GM12878 (cell line): ENCODE results near the gene COQ4. TPM values are rescaled to one million over a fixed set of nuclear protein-coding genes. Genes with fewer than 3 reads are reported as not detected.
A peak's percentile ranks its signal among the peaks of the same experiment; 100 is the strongest.

Source experiments
- ATAC-seq: fragments of 200-7000 bp; cut with Tn5 transposase; 3 replicates; pipeline ENCODE4 v1.9.1; 2020; ENCODE audit warnings: mild to moderate bottlenecking, moderate library complexity
- BruUV-seq: library from RNA; stranded (reverse); fragments of 400-500 nt; replicated peaks from 2 replicates; lab custom pipeline; 2021; lab: Mats Ljungman, UMichigan
- CTCF ChIA-PET: fragments of 300-600 bp; sonication (Branson Sonifier 250); formaldehyde crosslinking; extraction: SDS; loops from one replicate; lab custom pipeline; 2021; ENCODE audit warnings: inconsistent platforms; lab: Yijun Ruan, JAX
- POLR2A ChIA-PET: fragments of 350-600 bp; formaldehyde crosslinking; extraction: SDS; loops from one replicate; lab custom pipeline; 2021; ENCODE audit warnings: inconsistent platforms; lab: Charles Lee
- RAD21 ChIA-PET: fragments of 300-600 bp; sonication (Branson Sonifier 250); formaldehyde crosslinking; loops from one replicate; lab custom pipeline; 2023; ENCODE audit warnings: antibody characterized with exemption; ENCODE audit not compliant: unreplicated experiment; lab: Charles Lee
- SMC1A ChIA-PET: fragments of 300-600 bp; sonication (Branson Sonifier 250); formaldehyde crosslinking; loops from one replicate; lab custom pipeline; 2023; ENCODE audit not compliant: unreplicated experiment, uncharacterized antibody; lab: Charles Lee
- DNase-seq: peaks from one replicate; pipeline ENCODE4 v3.0.0-alpha.2; 2011; ENCODE audit warnings: low read depth, low spot score
- FAIRE-seq: peaks from 3 replicates; lab custom pipeline; 2011; peaks lifted over from hg19 to GRCh38; lab: Jason Lieb, UNC
- H2AFZ ChIP-seq: 2 replicates; pipeline ENCODE4 v1.6.0; 2011; ENCODE audit warnings: low read depth, low read length, control low read depth; ENCODE audit not compliant: control insufficient read depth
- H3K27ac ChIP-seq: 2 replicates; pipeline ENCODE4 v1.5.1; 2011; ENCODE audit warnings: control low read depth; ENCODE audit not compliant: control insufficient read depth, insufficient read depth
- H3K27me3 ChIP-seq, 2 experiments: replicated peaks in 1 of 2; 2 replicates each; pipeline versions ENCODE4 v1.6.0 to v1.6.1; 2011; ENCODE audit warnings: low read length in 1 of 2; ENCODE audit not compliant: control insufficient read depth in 2 of 2, insufficient read depth in 2 of 2
- H3K36me3 ChIP-seq, 2 experiments: 2 replicates each; pipeline ENCODE4 v1.5.1; 2011; ENCODE audit warnings: low read length in 1 of 2; ENCODE audit not compliant: control insufficient read depth in 2 of 2, insufficient read depth in 2 of 2
- H3K4me1 ChIP-seq: 2 replicates; pipeline ENCODE4 v1.6.1; 2011; ENCODE audit warnings: mild to moderate bottlenecking, low read length, moderate library complexity, mixed read lengths; ENCODE audit not compliant: control insufficient read depth, insufficient read depth
- H3K4me2 ChIP-seq: 2 replicates; pipeline ENCODE4 v1.6.0; 2011; ENCODE audit warnings: control low read depth; ENCODE audit not compliant: control insufficient read depth, insufficient read depth
- H3K4me3 ChIP-seq: fragments of 200-600 bp; sonication (generic); 2 replicates; pipeline ENCODE4 v1.5.1; 2016
- H3K79me2 ChIP-seq: 2 replicates; pipeline ENCODE4 v1.6.0; 2011; ENCODE audit warnings: low read length; ENCODE audit not compliant: control insufficient read depth, insufficient read depth
- H3K9ac ChIP-seq: 2 replicates; pipeline ENCODE4 v1.8.0; 2011; ENCODE audit warnings: low read length, control low read depth, mixed read lengths; ENCODE audit not compliant: control insufficient read depth, insufficient read depth
- H3K9me3 ChIP-seq: replicated peaks from 3 replicates; pipeline ENCODE4 v1.5.1; 2011; ENCODE audit warnings: mild to moderate bottlenecking, low read length; ENCODE audit not compliant: control insufficient read depth, insufficient read depth
- H4K20me1 ChIP-seq: 2 replicates; pipeline ENCODE4 v1.6.0; 2011; ENCODE audit not compliant: control insufficient read depth, insufficient read depth
- ATF3 ChIP-seq: IDR thresholded peaks from 2 replicates; pipeline ENCODE4 v1.6.1; 2011; ENCODE audit warnings: low read depth, mild to moderate bottlenecking, low read length, moderate library complexity, borderline replicate concordance; ENCODE audit errors: extremely low read depth
- ATF7 ChIP-seq: fragments of 450-650 bp; IDR thresholded peaks from 2 replicates; pipeline ENCODE4 v1.6.1; 2016; ENCODE audit warnings: low read depth, mild to moderate bottlenecking
- CREM ChIP-seq: IDR thresholded peaks from 2 replicates; pipeline ENCODE4 v1.6.1; 2014; ENCODE audit warnings: antibody characterized with exemption, low read depth
- HSF1 ChIP-seq: fragments of 150-350 bp; IDR thresholded peaks from 2 replicates; pipeline ENCODE4 v1.6.1; 2014; ENCODE audit warnings: mild to moderate bottlenecking, low read depth, low read length
- KDM1A ChIP-seq: fragments of 200-600 bp; sonication (generic); IDR thresholded peaks from 2 replicates; pipeline ENCODE4 v1.6.1; 2016; ENCODE audit warnings: borderline replicate concordance
- MEF2B ChIP-seq: fragments of 450-650 bp; IDR thresholded peaks from 2 replicates; pipeline ENCODE4 v1.6.1; 2018; ENCODE audit warnings: mild to moderate bottlenecking, moderate library complexity; ENCODE audit not compliant: partially characterized antibody, poor library complexity, severe bottlenecking
- NR2C2 ChIP-seq: IDR thresholded peaks from 2 replicates; pipeline ENCODE4 v1.6.1; 2011; ENCODE audit warnings: borderline replicate concordance, low read depth; ENCODE audit not compliant: control insufficient read depth, insufficient read length
- ZBTB11 ChIP-seq: fragments of 450-650 bp; formaldehyde crosslinking; IDR thresholded peaks from 2 replicates; pipeline ENCODE4 v1.5.0; 2022; ENCODE audit warnings: mild to moderate bottlenecking, missing genetic modification characterization
- in situ Hi-C: fragments of 300-500 bp; cut with MboI; formaldehyde crosslinking; loops from 9 replicates; pipeline ENCODE4 v1.14.3; 2018; ENCODE audit warnings: mixed read lengths
- intact Hi-C: fragments of 100-400 bp; cut with micrococcal nuclease; formaldehyde crosslinking; loops from one replicate; pipeline ENCODE4 v1.14.2; 2022; ENCODE audit not compliant: unreplicated experiment
- polyA plus RNA-seq, 11 experiments: library from polyadenylated mRNA; depleted of rRNA in 4 of 11; unstranded in 6 of 11; stranded (reverse) in 5 of 11; fragments of >200 nt; fragmentation: Nextera tagmentation in 4 of 11; fragmentation: Illumina TruSeq in 1 of 11; extraction: Ambion mirVana in 4 of 11; extraction: Trizol in 1 of 11; gene quantifications; 1 replicate in 1 of 11; 2 replicates in 10 of 11; pipeline versions ENCODE4 v1.2.1 to v1.2.3, GENCODE V29; 2011 to 2016; ENCODE audit warnings: inconsistent platforms in 2 of 11, missing spikeins in 2 of 11, low read depth in 1 of 11
- total RNA-seq, 4 experiments: library from RNA; depleted of rRNA in 3 of 4; stranded (reverse); fragments of >200 nt in 3 of 4; fragmentation: Illumina TruSeq in 1 of 4; extraction: Trizol in 1 of 4; gene quantifications; 2 replicates each; pipeline versions ENCODE4 v1.2.1 to v1.2.3, GENCODE V29; 2013 to 2021
- TF ChIP-seq, protein P1 (sequence below): fragments of 450-650 bp; IDR thresholded peaks from 2 replicates; pipeline ENCODE4 v1.6.1; 2017; ENCODE audit warnings: mild to moderate bottlenecking, moderate library complexity
- TF ChIP-seq, protein P2 (sequence below): fragments of 450-650 bp; IDR thresholded peaks from 2 replicates; pipeline ENCODE4 v1.6.1; 2017; ENCODE audit warnings: antibody characterized with exemption, mild to moderate bottlenecking, moderate library complexity

The COQ4 gene
- total and polyA plus RNA-seq, 10 of the 15 experiments (the other 5 are each of a cell fraction or from before 2014, with no cell fraction given), result 3.8 to 64.1 (median 38.6) TPM

DNA sequence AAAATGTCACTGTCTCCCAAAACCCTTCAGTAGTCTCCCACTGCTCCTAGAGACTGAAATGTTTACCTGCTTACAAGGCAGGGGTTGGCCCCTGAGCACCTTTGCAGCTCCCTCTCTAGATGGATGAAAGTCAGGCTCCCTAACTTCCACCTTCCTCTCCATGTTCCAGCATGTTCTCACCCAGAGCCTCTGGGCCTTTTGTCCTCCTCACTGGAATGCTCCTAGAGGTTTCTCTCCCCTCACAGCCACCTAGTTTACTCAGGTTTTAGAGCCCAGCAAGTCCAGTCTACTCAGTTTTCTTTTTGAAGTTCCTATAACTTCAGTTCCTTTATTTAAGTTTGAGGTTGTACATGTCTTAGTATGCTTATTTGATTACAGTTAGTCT is 47.7 kb downstream of the COQ4 start:
- intact Hi-C loops, result no loop called here
- no peak for TF ChIP-seq ATF7
- TF ChIP-seq ATF3, result no peak
- TF ChIP-seq NR2C2, result no peak
- no peak for TF ChIP-seq CREM
- TF ChIP-seq, protein P1, sequence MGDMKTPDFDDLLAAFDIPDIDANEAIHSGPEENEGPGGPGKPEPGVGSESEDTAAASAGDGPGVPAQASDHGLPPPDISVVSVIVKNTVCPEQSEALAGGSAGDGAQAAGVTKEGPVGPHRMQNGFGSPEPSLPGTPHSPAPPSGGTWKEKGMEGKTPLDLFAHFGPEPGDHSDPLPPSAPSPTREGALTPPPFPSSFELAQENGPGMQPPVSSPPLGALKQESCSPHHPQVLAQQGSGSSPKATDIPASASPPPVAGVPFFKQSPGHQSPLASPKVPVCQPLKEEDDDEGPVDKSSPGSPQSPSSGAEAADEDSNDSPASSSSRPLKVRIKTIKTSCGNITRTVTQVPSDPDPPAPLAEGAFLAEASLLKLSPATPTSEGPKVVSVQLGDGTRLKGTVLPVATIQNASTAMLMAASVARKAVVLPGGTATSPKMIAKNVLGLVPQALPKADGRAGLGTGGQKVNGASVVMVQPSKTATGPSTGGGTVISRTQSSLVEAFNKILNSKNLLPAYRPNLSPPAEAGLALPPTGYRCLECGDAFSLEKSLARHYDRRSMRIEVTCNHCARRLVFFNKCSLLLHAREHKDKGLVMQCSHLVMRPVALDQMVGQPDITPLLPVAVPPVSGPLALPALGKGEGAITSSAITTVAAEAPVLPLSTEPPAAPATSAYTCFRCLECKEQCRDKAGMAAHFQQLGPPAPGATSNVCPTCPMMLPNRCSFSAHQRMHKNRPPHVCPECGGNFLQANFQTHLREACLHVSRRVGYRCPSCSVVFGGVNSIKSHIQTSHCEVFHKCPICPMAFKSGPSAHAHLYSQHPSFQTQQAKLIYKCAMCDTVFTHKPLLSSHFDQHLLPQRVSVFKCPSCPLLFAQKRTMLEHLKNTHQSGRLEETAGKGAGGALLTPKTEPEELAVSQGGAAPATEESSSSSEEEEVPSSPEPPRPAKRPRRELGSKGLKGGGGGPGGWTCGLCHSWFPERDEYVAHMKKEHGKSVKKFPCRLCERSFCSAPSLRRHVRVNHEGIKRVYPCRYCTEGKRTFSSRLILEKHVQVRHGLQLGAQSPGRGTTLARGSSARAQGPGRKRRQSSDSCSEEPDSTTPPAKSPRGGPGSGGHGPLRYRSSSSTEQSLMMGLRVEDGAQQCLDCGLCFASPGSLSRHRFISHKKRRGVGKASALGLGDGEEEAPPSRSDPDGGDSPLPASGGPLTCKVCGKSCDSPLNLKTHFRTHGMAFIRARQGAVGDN, result no peak
- TF ChIP-seq KDM1A, result no peak
- no peak for TF ChIP-seq MEF2B
- no peak for TF ChIP-seq ZBTB11 (CRISPR knock-in tag)
- TF ChIP-seq, protein P2, sequence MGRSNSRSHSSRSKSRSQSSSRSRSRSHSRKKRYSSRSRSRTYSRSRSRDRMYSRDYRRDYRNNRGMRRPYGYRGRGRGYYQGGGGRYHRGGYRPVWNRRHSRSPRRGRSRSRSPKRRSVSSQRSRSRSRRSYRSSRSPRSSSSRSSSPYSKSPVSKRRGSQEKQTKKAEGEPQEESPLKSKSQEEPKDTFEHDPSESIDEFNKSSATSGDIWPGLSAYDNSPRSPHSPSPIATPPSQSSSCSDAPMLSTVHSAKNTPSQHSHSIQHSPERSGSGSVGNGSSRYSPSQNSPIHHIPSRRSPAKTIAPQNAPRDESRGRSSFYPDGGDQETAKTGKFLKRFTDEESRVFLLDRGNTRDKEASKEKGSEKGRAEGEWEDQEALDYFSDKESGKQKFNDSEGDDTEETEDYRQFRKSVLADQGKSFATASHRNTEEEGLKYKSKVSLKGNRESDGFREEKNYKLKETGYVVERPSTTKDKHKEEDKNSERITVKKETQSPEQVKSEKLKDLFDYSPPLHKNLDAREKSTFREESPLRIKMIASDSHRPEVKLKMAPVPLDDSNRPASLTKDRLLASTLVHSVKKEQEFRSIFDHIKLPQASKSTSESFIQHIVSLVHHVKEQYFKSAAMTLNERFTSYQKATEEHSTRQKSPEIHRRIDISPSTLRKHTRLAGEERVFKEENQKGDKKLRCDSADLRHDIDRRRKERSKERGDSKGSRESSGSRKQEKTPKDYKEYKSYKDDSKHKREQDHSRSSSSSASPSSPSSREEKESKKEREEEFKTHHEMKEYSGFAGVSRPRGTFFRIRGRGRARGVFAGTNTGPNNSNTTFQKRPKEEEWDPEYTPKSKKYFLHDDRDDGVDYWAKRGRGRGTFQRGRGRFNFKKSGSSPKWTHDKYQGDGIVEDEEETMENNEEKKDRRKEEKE, result no peak
- no peak for TF ChIP-seq HSF1

More for the DNA sequence above, 47.7 kb downstream of the COQ4 start:
- Histone ChIP-seq H3K9ac (peak overlapping the region; percentile 93), H2AFZ (peak overlapping the region; percentile 95), H3K9me3 (no peaks in the 10 kb centered on the region), H3K4me3 (peak overlapping the region; percentile 99), H3K27ac (peak overlapping the region; percentile 89), H3K4me1 (no peaks in the 10 kb centered on the region), H3K4me2 (peak overlapping the region; percentile 91), H4K20me1 (no peaks in the 10 kb centered on the region), H3K36me3 (no peaks in the 10 kb centered on the region; a peak in 1 of 4 replicates), H3K27me3 (no peaks in the 10 kb centered on the region), H3K79me2 (peaks cover 33% of the 10 kb centered on the region)
- in situ Hi-C loops, result no loop called here
- no peak for ATAC-seq
- ChIA-PET CTCF (interaction anchor here (0.7 to 4.0 kb wide), 6 partner anchors 9 to 560 kb away, joined by 3 to 61 read pairs (median 5); partner anchors contain the start of gene ENDOG), SMC1A (interaction anchor here (2.7 kb wide), 1 partner anchor 8 kb away, joined by 19 read pairs; no protein-coding TSS in a partner anchor), RAD21 (interaction anchor here (1.1 to 2.8 kb wide), 4 partner anchors 9 to 448 kb away, joined by 3 to 18 read pairs (median 7); partner anchors contain the start of genes CERCAM and ENDOG), POLR2A (interaction anchor here (0.7 to 1.9 kb wide), 8 partner anchors 50 to 658 kb away, joined by 3 to 8 read pairs (median 4); partner anchors contain the start of genes CERCAM, GOLGA2, SH3GLB2 and SWI5)
- no peak for FAIRE-seq
- DNase-seq, result no peak
- no TSS peak for BruUV-seq
